Measurements from ENCODE around the gene NPNT. TPM values are rescaled to one million over a fixed set of nuclear protein-coding genes. Genes with fewer than 3 reads are reported as not detected.

NPNT gene
- total RNA-seq, 1 donor from 2014 or later = 263 TPM

DNA sequence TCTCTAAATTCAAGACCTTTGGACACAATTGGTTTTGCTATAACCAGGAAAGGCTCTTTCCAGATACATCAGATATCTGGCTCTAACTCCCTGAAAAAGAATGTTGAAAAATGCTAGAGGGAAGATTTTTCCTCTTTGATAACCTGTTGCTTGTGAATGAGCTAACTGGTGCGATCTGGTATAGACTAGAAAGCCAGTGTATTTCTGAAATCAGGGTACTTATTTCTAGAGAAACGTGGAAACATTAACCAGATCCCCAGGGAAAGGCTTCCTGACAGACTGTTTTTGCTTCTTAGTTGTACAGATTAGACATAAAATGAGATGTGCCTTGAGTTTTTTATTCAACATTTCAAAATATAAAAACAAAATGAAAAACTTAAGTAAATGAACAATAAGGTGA is 107.7 kb downstream of the NPNT start:
- intact Hi-C loops (cut with DNase I) = no loop called here
- H3K4me1 ChIP-seq = no peaks in the 10 kb centered on the region
- DNase-seq (no peak), ATAC-seq (no peak)
- H3K36me3 ChIP-seq = no peaks in the 10 kb centered on the region
- no peak overlapping the region for H3K27ac ChIP-seq
- no peaks in the 10 kb centered on the region for H3K27me3 ChIP-seq
- TF ChIP-seq, protein P1, sequence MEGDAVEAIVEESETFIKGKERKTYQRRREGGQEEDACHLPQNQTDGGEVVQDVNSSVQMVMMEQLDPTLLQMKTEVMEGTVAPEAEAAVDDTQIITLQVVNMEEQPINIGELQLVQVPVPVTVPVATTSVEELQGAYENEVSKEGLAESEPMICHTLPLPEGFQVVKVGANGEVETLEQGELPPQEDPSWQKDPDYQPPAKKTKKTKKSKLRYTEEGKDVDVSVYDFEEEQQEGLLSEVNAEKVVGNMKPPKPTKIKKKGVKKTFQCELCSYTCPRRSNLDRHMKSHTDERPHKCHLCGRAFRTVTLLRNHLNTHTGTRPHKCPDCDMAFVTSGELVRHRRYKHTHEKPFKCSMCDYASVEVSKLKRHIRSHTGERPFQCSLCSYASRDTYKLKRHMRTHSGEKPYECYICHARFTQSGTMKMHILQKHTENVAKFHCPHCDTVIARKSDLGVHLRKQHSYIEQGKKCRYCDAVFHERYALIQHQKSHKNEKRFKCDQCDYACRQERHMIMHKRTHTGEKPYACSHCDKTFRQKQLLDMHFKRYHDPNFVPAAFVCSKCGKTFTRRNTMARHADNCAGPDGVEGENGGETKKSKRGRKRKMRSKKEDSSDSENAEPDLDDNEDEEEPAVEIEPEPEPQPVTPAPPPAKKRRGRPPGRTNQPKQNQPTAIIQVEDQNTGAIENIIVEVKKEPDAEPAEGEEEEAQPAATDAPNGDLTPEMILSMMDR (IDR thresholded peaks at IDR 0.05) = no peak
- H3K4me3 ChIP-seq = no peak overlapping the region
- H3K9me3 ChIP-seq = no peaks in the 10 kb centered on the region

DNA sequence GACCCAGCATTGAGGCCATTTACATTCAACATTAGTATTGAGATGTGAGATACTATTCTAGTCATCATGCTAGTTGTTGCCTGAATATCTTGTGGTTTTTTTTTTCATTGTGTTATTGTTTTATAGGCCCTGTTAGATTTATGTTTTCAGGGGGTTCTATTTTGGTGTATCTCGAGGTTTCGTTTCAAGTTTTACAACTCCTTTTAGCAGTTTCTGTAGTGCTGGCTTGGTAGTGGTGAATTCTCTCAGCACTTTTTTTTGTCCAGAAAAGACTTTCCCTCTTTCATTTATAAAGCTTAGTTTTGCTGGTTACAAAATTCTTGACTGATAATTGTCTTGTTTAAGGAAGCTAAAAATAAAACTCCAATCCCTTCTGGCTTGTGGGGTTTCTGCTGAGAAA is 115.5 kb downstream of the NPNT start:
- H3K9me3 ChIP-seq = peaks cover 5% of the 10 kb centered on the region
- DNase-seq (no peak), ATAC-seq (no peak)
- H3K27me3 ChIP-seq = no peaks in the 10 kb centered on the region
- H3K4me1 ChIP-seq = no peaks in the 10 kb centered on the region
- TF ChIP-seq, protein P1 (IDR thresholded peaks at IDR 0.05) = no peak
- no peak overlapping the region for H3K27ac ChIP-seq
- intact Hi-C loops (cut with DNase I) = no loop called here
- no peak overlapping the region for H3K4me3 ChIP-seq
- no peaks in the 10 kb centered on the region for H3K36me3 ChIP-seq

DNA sequence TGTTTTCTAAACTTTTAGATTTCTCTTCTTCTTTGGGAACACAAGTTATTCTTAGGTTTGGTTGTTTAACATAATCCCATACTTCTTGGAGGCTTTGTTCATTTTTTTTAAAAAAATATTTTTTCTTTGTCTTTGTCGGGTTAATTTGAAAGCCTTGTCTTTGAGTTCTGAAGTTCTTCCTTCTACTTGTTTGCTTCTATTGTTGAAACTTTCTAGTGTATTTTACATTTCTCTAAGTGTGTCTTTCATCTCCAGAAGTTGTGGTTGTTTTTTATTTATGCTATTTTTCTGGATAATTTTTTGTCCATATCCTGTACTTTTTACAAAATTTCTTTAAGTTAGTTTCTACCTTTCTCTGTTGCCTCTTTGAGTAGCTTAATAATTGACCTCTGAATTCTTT is 116.1 kb downstream of the NPNT start:
- Histone ChIP-seq H3K27ac (no peak overlapping the region), H3K36me3 (no peaks in the 10 kb centered on the region), H3K9me3 (peaks cover 5% of the 10 kb centered on the region), H3K4me3 (no peak overlapping the region), H3K27me3 (no peaks in the 10 kb centered on the region), H3K4me1 (no peaks in the 10 kb centered on the region)
- TF ChIP-seq, protein P1 (IDR thresholded peaks at IDR 0.05) = no peak
- ATAC-seq (no peak), DNase-seq (no peak)
- intact Hi-C loops (cut with DNase I) = no loop called here

DNA sequence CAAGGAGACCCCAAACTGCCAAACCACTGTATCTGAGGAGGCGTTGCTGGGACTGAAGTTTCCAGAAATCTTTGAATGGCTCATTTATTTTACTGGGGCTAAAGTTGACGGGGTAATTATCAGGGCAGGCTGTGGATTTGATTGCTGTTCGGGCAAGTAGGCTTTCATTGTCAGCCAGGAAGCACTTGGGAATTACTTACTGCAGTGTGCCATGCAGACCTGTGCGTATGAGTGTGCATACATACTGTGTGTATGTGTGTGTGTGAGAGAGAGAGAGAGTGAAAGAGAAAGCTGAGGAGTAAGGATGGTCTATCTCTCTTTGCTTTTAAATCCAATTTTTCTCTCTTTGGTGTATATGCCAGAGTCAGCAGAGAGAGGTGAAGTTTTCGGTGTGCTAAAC is 122.7 kb downstream of the NPNT start:
- ATAC-seq (no peak), DNase-seq (no peak)
- Histone ChIP-seq H3K9me3 (no peaks in the 10 kb centered on the region), H3K27me3 (no peaks in the 10 kb centered on the region), H3K36me3 (no peaks in the 10 kb centered on the region), H3K4me3 (no peak overlapping the region), H3K27ac (no peak overlapping the region), H3K4me1 (no peaks in the 10 kb centered on the region)
- intact Hi-C loops (cut with DNase I) = no loop called here
- TF ChIP-seq, protein P1 (IDR thresholded peaks at IDR 0.05) = no peak

DNA sequence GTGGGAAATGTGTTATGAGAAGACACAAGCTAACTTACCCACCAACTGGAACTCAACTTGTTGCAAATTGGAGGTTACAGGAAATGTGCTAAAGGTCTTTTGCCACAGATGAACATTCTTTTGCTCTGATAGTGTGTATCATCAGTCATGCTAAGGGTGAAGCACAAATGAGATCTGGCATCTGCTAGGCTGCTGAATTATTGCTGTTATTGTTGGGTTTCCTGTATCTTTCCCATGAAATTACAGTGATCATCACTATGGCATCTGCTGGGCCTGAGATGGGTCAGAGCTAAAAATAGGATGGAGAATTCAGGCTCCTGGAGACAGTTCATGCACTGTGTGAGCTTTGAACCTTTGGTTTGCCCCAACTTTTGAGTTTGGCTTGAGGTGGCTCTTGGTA is 124.5 kb downstream of the NPNT start:
- intact Hi-C loops (cut with DNase I) = no loop called here
- Histone ChIP-seq H3K4me1 (no peaks in the 10 kb centered on the region), H3K9me3 (no peaks in the 10 kb centered on the region), H3K27me3 (no peaks in the 10 kb centered on the region), H3K4me3 (no peak overlapping the region), H3K27ac (no peak overlapping the region), H3K36me3 (no peaks in the 10 kb centered on the region)
- ATAC-seq = no peak
- TF ChIP-seq, protein P1 (IDR thresholded peaks at IDR 0.05) = no peak
- no peak for DNase-seq

Other genes with a start within 250 kb of the NPNT start
- 20.2 TPM for gene INTS12, start 186.8 kb upstream of the NPNT start, total RNA-seq
- gene GSTCD, start 186.7 kb upstream of the NPNT start, total RNA-seq = 10.2 TPM

All from upper lobe of right lung (tissue), 1 donor.